AG04450 (cell line): ENCODE results near the gene BAZ2B. TPM values are rescaled to one million over a fixed set of nuclear protein-coding genes. Genes with fewer than 3 reads are reported as not detected.
A peak's percentile ranks its signal among the peaks of the same experiment; 100 is the strongest.

Experiments
- CTCF ChIA-PET: fragments of 300-600, 350-600 bp; formaldehyde crosslinking; extraction: SDS; loops from one replicate; lab custom pipeline; 2022; ENCODE audit warnings: antibody characterized with exemption, inconsistent platforms; lab: Charles Lee
- POLR2A ChIA-PET: fragments of 350-600 bp; formaldehyde crosslinking; extraction: SDS; loops from one replicate; lab custom pipeline; 2021; ENCODE audit warnings: antibody characterized with exemption, inconsistent platforms; lab: Yijun Ruan, JAX
- DNase-seq: peaks from one replicate; pipeline ENCODE4 v3.0.0-alpha.2; 2011; ENCODE audit warnings: low read depth, low spot score
- H3K27ac ChIP-seq: one replicate; pipeline ENCODE4 v1.5.1; 2012; ENCODE audit warnings: low read depth, low read length, control low read depth
- H3K27me3 ChIP-seq: one replicate; pipeline ENCODE4 v1.6.0; 2012; ENCODE audit warnings: low read length; ENCODE audit not compliant: control insufficient read depth, insufficient read depth
- H3K4me3 ChIP-seq: 2 replicates; pipeline ENCODE4 v1.5.1; 2011; ENCODE audit warnings: mild to moderate bottlenecking, low read depth, low read length, control low read depth
- H3K9me3 ChIP-seq: 2 replicates; pipeline ENCODE4 v1.5.1; 2012; ENCODE audit warnings: low read length; ENCODE audit not compliant: control insufficient read depth, insufficient read depth
- CTCF ChIP-seq: IDR thresholded peaks from 2 replicates; pipeline ENCODE4 v1.5.1; 2011; ENCODE audit warnings: low read depth, low read length, control low read depth, inconsistent platforms
- polyA plus RNA-seq: library from polyadenylated mRNA; depleted of rRNA; stranded (reverse); fragments of >200 nt; gene quantifications from 2 replicates; pipeline ENCODE4 v1.2.3, GENCODE V29; 2011

BAZ2B gene
- polyA plus RNA-seq, 1 experiment: 44.7 TPM

GRCh38 chr2:159292157-159292556 lies 324.2 kb downstream of the BAZ2B start:
- no peak overlapping the region for H3K27ac ChIP-seq
- no peaks in the 10 kb centered on the region for H3K9me3 ChIP-seq
- no peak for DNase-seq
- H3K4me3 ChIP-seq: no peak overlapping the region
- ChIA-PET CTCF (no interaction called here), POLR2A (no interaction called here)
- no peaks in the 10 kb centered on the region for H3K27me3 ChIP-seq
- TF ChIP-seq CTCF: no peak

- peak; percentile 72 for DNase-seq
- ChIA-PET CTCF (no interaction called here), POLR2A (no interaction called here)
- H3K27me3 ChIP-seq: no peaks in the 10 kb centered on the region
- TF ChIP-seq CTCF: no peak
- no peak overlapping the region for H3K4me3 ChIP-seq
- no peaks in the 10 kb centered on the region; the same call in 1 of the 2 replicates for H3K9me3 ChIP-seq
- peak overlapping the region; percentile 21 for H3K27ac ChIP-seq
Measured at GRCh38 chr2:159290289-159290907, 325.9 kb downstream of the BAZ2B start.

GRCh38 chr2:159287733-159288132 lies 328.6 kb downstream of the BAZ2B start:
- H3K4me3 ChIP-seq: no peak overlapping the region
- no peak for DNase-seq
- TF ChIP-seq CTCF: no peak
- no peaks in the 10 kb centered on the region for H3K27me3 ChIP-seq
- ChIA-PET POLR2A (interaction anchor here (1.6 to 2.2 kb wide), 2 partner anchors 31 to 425 kb away, joined by 5 to 9 read pairs; partner anchors contain the start of gene MARCHF7), CTCF (no interaction called here)
- H3K9me3 ChIP-seq: no peaks in the 10 kb centered on the region; the same call in 1 of the 2 replicates
- no peak overlapping the region for H3K27ac ChIP-seq

- TF ChIP-seq CTCF: no peak
- peak; percentile 72 for DNase-seq
- H3K9me3 ChIP-seq: no peaks in the 10 kb centered on the region; the same call in 1 of the 2 replicates
- peak overlapping the region; percentile 92 for H3K4me3 ChIP-seq
- CTCF ChIA-PET: no interaction called here
- POLR2A ChIA-PET: interaction anchor here (0.6 to 2.2 kb wide), 6 partner anchors 30 to 426 kb away, joined by 3 to 9 read pairs (median 4); partner anchors contain the start of gene MARCHF7
- peak overlapping the region; percentile 77 for H3K27ac ChIP-seq
- H3K27me3 ChIP-seq: no peaks in the 10 kb centered on the region
Measured at GRCh38 chr2:159286709-159287441, 329.5 kb downstream of the BAZ2B start.
